HS-27A (cell line): ENCODE data around the gene ATG5.

ENCODE experiments used
- DNase-seq: peaks from one replicate; pipeline ENCODE4 v3.0.0-alpha.2; 2012; ENCODE audit warnings: low read depth, missing footprints

ATG5 gene

GRCh38 chr6:106325336-106326178 is at the start of gene ATG5:
TSS of gene ATG5 (minus strand) at chr6:106325760. CDS start at chr6:106316208, 9,552 bp downstream.
- DNase-seq = peak; percentile 78

DNA sequence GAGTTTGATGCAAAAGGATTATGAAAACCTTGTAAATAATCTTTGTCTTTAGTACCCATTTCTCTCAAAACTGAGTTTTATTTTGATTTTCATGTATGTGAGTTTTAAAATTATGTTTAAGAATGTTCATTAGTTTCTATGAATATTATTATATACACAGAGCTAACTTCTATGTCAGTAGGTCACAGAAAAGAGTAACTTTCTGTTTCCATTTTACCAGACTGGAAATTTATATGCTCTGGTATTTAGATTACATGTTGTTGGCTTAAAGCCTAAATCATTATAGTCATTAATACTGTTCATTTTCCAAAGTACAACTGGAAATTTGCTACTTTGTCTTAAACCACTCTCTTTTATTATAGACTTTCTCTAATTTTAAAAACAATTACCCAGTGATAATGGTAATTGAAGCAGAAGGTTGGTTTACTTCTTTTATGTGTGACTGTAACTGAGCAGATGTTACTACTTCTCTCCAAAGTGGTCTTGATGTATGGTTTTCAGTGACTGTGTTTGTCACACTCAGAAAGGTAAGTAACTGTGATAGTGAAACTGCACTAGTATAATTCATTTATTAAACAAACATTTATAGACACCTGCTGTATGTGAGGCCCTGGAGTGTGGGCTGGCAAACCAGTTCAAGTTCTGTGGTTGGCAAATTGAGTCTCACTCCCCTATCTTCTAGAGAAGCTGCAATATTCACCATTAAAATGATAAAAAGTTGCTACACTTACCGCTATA is 48.1 kb upstream of the ATG5 start:
- no peak for DNase-seq

DNA sequence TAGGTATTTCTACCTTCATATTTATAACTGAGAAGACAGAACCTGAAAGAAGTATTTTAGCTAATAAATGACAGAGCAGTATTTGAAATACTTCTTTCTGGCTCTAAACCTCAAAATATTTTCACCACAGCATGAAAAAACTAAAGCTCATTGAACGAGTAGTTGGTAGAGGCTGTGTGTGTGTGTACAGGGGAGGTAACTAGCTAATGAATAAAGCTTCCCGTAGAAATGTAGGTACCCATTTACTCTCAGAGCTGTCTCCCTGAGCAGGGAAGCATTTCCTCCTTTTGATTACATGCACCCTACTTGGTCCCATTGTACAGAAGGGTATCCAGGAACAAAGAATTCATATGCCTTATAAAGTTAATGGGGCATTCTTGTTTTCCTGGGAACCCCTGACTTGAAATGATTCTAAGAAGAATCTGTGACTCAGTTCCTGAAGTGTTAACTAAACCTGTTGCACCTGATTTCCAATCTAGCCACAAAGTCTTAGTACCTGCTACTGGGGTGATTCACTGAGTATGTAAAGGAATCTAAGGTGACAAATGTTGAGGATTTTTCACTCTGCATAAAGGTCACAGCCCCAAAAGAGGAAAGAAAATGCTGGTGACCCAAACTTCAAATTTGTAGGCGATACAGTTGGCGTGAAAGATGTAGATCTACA is 47.4 kb upstream of the ATG5 start:
- DNase-seq = no peak

DNA sequence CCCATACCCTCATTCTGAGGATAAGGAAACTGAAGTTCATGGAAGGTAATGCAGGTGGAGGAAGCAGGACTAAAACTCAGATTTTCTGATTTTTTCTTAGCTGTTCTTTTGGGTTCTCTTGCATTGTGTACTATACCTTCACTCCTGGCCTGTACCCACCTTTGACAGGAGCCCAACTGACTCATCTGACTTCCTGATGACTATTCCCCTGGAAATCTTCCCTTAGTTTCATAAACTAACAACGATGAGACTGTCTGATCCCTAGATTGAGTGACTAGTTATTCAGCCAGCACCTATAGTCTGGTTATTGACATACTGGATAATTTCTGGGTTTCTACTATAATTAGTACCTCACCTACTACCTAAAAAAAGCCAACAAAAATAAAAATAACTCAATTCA is 45.1 kb upstream of the ATG5 start:
- DNase-seq = no peak

DNA sequence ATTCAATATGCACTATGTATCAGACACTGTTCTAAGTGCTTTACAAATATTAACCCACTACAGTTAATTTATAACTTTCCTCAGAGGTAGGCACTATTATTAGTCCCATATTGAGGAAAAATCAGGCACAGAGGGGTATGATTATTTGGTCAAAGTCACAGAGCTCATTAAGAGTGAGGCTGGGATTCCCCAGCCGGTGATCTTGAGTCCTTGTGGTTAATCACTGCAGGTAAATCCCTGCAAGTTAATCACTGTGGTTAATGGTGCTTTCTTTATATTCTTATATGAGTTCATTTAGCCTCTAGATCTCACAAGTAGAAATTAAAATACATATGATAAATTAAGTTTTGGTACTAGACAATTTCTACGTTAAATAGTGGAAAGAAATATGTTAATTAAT is 44.2 kb upstream of the ATG5 start:
- no peak for DNase-seq

DNA sequence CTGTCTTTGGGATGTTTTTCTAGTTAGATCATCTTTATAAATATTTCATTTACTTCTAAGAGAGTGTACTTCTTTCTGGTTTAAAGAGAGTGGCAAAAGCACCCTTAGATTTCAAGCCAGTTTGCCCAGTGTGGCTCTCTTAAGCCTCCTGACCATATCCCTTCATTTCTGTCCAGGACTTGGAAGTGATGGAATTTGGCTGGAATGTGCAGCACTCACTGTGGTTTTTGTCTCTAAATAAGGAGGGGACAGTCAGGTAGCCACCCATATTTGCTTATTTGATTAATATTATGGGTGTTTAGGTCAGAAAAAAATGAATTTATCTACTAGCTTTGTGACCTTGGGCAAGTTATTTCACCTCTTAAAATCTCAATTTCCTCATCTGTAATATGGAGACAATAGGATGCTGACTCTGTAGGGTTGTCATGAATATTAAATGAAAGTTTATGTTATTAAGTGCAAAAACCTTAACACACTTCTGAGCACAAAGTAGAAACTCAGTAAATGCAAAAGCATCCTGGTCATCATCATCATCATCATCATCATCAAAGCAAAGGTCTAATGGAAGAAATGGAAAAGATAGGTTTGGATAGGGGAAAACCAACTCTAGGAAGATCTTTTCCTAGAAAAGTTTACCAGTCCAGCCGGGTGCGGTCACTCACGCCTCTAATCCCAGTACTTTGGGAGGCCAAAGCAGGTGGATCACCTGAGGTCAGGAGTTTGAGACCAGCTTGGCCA is 38.0 kb upstream of the ATG5 start:
- no peak for DNase-seq

- no peak for DNase-seq
Measured at GRCh38 chr6:106360989-106361430, 35.5 kb upstream of the ATG5 start.

- DNase-seq = no peak
Measured at GRCh38 chr6:106360410-106360988, 34.9 kb upstream of the ATG5 start, which contains the start of gene CRYBG1. TSS of gene CRYBG1 (plus strand) at chr6:106360717. CDS start at chr6:106360909, 192 bp downstream.

DNA sequence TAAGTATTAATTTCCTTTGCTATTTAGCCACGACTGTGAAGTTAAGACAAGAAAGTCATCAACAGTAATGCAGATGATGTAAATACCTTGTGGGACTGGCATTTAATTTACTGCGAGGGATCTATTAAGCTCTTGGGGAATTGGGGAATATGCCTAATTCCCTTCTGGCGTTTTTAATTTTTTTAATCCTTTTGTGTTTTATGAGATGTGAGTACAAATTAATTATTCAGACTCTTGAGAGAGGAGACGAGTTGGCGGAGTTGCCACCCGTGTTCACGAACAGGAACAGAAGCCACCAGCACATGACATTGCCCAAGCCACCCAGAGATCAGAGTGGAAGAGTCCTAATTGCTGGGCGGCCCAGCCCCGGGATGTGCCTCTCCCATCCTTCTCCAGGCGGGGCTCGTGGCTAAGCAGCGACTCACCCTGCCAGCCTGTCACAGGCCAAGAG is 34.4 kb upstream of the ATG5 start:
- DNase-seq = no peak

- DNase-seq = no peak
Measured at GRCh38 chr6:106356378-106356777, 30.8 kb upstream of the ATG5 start.

DNA sequence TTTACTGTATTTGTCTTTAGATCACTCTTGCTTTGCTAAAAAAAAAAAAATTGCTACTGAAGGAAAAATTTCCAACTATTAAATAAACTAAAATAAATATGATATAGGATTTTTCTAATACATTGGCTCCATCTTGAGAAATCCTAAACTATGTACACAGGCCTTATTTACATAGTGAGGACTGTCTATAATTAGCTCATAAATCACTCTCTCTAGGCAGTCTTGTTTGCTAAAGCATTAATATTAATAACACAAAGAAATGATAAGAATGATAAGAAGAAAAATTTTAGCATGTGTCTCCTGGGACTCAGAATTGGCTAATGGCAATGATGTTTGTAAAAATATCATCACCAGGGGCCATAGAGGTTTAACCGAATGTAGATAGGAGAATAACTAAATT is 21.7 kb upstream of the ATG5 start:
- no peak for DNase-seq

GRCh38 chr6:106339334-106340029 is 13.9 kb upstream of the ATG5 start:
- no peak for DNase-seq

- no peak for DNase-seq
Measured at GRCh38 chr6:106334646-106335448, 9.3 kb upstream of the ATG5 start.

- no peak for DNase-seq
Measured at GRCh38 chr6:106324726-106325335, 729 bp downstream of the ATG5 start.

DNA sequence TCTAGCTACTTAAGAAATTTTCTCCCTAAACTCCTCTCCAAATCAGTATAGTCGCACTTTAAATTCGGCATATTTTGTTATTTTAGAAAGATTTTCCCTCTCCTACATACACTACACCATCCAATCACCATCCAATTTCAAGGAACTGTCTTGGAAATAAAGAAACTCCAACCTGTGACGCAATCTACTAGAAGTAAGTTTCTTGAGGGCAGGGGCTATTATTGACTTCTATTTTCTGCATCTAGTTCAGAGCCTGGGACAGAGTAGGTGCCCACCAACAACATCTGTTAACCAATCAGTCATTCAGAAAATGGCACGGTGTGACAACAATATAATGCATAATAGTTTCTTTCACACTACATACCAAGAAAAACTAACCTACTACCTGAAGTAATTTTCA is 3.6 kb downstream of the ATG5 start:
- no peak for DNase-seq

GRCh38 chr6:106318851-106319250 is 6.7 kb downstream of the ATG5 start:
- no peak for DNase-seq

- DNase-seq = no peak
Measured at GRCh38 chr6:106318061-106318460, 7.5 kb downstream of the ATG5 start.

DNA sequence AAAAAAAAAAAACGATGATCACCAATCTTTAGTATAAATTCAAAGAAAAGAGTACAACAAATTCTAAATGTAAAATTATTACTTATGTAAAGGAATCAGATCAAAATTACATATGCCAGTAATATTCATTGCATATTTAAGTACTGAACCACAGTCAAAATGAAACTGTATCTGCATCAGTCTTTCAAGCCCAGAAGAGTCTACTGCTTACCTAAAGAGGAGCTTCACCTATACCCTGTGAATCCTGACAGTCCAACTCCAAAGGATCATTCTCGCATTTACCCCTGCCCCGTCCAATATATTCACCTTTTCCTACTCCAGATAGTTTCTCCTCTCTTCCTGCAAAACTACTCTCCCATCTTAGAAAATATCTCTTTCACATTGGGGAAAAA is 9.2 kb downstream of the ATG5 start:
- no peak for DNase-seq

DNA sequence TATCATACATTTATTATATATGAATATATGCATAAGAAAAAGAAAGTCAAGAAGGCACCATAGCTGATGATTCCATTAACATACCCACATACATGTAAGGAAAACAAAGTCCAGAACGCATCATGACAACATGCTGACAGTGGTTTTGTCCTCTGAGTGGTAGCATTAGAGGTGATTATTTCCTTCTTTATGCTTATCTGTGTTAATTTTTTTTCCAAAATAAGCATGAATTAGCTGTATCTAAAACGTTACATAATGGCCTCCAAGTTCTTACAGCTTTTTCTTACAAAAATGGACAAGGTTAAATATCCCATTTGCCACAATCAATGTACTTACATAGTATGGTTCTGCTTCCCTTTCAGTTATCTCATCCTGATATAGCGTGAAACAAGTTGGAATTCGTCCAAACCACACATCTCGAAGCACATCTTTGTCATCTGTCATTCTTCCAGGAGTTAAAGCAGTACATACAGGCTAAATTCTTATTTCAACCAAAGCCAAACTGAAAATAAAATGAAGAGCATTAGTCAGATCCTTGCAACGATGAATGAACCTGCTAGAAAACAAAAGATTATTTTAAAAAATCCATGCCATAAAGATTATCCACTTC is 9.7 kb downstream of the ATG5 start:
- no peak for DNase-seq
